LNCAP (cell line): ENCODE data around the gene SIT1.

Experiments
- CTCF ChIP-seq: fragments of 450-650 bp; IDR thresholded peaks from 2 replicates; pipeline ENCODE4 v1.5.1; 2017; ENCODE audit warnings: mild to moderate bottlenecking

SIT1 gene

GRCh38 chr9:35619800-35620158 is 31.0 kb downstream of the SIT1 start:
- no peak for TF ChIP-seq CTCF

- TF ChIP-seq CTCF, result no peak
Observed at GRCh38 chr9:35618854-35619799, 31.6 kb downstream of the SIT1 start.

- TF ChIP-seq CTCF, result no peak
Observed at GRCh38 chr9:35618325-35618727, 32.4 kb downstream of the SIT1 start, which contains the start of gene CD72. TSS of gene CD72 (minus strand) at chr9:35618413. CDS start at chr9:35618303, 110 bp downstream.

- no peak for TF ChIP-seq CTCF
Observed at GRCh38 chr9:35617548-35617947, 33.2 kb downstream of the SIT1 start.

- TF ChIP-seq CTCF, result no peak
Observed at GRCh38 chr9:35616681-35617459, 33.9 kb downstream of the SIT1 start.

- TF ChIP-seq CTCF, result no peak
Observed at GRCh38 chr9:35615981-35616680, 34.6 kb downstream of the SIT1 start.

GRCh38 chr9:35612843-35613242 is 37.9 kb downstream of the SIT1 start:
- TF ChIP-seq CTCF, result no peak
